ENCODE measurements around the gene GHITM. TPM values are rescaled to one million over a fixed set of nuclear protein-coding genes. Genes with fewer than 3 reads are reported as not detected.

The GHITM gene
- total and polyA plus RNA-seq, 2 experiments from 2014 or later: 97.1 to 105 TPM

GRCh38 chr10:84178160-84178609 lies 38.9 kb downstream of the GHITM start:
- Histone ChIP-seq H3K4me3 (no peak overlapping the region), H3K27ac (ENCODE audit: low read depth) (no peak overlapping the region), H3K79me2 (replicated peaks; ENCODE audit: insufficient read depth) (no peaks in the 10 kb centered on the region), H3F3A (replicated peaks; ENCODE audit: low read depth) (no peaks in the 10 kb centered on the region), H3K9me2 (ENCODE audit: insufficient read depth) (no peaks in the 10 kb centered on the region; the same call in 1 of the 2 replicates), H2AFZ (no peak overlapping the region), H3K4me2 (no peak overlapping the region), H4K20me1 (replicated peaks; ENCODE audit: insufficient read depth) (no peaks in the 10 kb centered on the region; the same call in 1 of the 2 replicates), H3K36me3 (ENCODE audit: insufficient read depth) (no peaks in the 10 kb centered on the region), H3K27me3 (ENCODE audit: insufficient read depth) (no peaks in the 10 kb centered on the region), H3K4me1 (ENCODE audit: insufficient read depth) (no peaks in the 10 kb centered on the region)
- Mint-ChIP-seq H3K36me3 (ENCODE audit: low read depth) (peaks cover 5% of the 10 kb centered on the region; the same call in 1 of the 3 replicates), H3K27me3 (ENCODE audit: insufficient read depth, low read depth, poor library complexity) (peaks cover 5% of the 10 kb centered on the region), H3K4me1 (peaks cover 4% of the 10 kb centered on the region; the same call in 1 of the 3 replicates), H3K27ac (no peak overlapping the region), H3K4me3 (no peak overlapping the region), H3K9me3 (peaks cover 18% of the 10 kb centered on the region)
- DNase-seq (ENCODE audit: low spot score) (no peak), ATAC-seq (no peak)
- TF ChIP-seq CREB1 (CRISPR knock-in tag; IDR thresholded peaks at IDR 0.05; ENCODE audit: low read depth) (no peak), STAT1 (IDR thresholded peaks at IDR 0.05; ENCODE audit: unreplicated experiment) (no peak), ZNF462 (CRISPR knock-in tag; IDR thresholded peaks at IDR 0.05) (no peak), REST (IDR thresholded peaks at IDR 0.05; ENCODE audit: unreplicated experiment) (no peak), NANOG (IDR thresholded peaks at IDR 0.05; ENCODE audit: borderline replicate concordance) (no peak), EZH2 (IDR thresholded peaks at IDR 0.05; ENCODE audit: low read depth, unreplicated experiment) (no peak), ETS1 (IDR thresholded peaks at IDR 0.05) (no peak), CTCF (conservative IDR thresholded peaks at IDR 0.05; ENCODE audit: low read depth in 2 of 2) (no peak), ZNF114 (CRISPR knock-in tag; IDR thresholded peaks at IDR 0.05) (no peak)
